Right lobe of liver (tissue), 4 donors: Measurements from ENCODE around the gene TFB2M.

ENCODE experiments used
- POLR2A ChIP-seq: fragments of 450-650 bp; IDR thresholded peaks from one replicate; pipeline ENCODE4 v1.6.1; 2017; ENCODE audit warnings: antibody characterized with exemption, mild to moderate bottlenecking
- TF ChIP-seq, protein P1 (sequence below), 4 donors: fragments of 200-600 bp in 3 of 4; fragments of 450-650 bp in 1 of 4; IDR thresholded peaks; one replicate each; pipeline versions ENCODE4 v1.5.1 to v1.8.0; 2016 to 2022; ENCODE audit warnings: antibody characterized with exemption in 4 of 4, mild to moderate bottlenecking in 2 of 4
- donor health status: DM: no; HTN: no; CAD: no.
- donor health status: DM: no; HTN: no; CAD: no.
- donor health status: DM: no; HTN: yes; CAD: no.

DNA sequence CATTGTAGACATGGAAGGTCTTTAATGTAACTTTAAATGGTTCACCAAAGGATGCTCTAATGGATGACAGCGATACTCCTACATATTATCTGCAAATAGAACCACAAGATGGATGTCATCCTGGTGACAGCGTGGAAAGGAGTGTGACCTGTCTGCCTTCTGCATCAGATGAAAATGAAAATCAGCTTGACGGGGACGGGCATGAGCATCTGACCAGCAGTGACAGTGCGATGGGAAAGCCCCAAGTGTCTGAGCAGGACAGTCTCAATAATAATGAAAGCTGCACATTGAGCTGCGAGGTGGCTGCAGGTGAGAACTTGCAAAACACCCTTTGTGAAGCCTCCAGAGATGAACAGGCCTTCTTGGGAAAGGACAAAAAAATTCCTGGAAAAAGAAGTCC, 25.4 kb upstream of the TFB2M start:
- TF ChIP-seq, protein P1, sequence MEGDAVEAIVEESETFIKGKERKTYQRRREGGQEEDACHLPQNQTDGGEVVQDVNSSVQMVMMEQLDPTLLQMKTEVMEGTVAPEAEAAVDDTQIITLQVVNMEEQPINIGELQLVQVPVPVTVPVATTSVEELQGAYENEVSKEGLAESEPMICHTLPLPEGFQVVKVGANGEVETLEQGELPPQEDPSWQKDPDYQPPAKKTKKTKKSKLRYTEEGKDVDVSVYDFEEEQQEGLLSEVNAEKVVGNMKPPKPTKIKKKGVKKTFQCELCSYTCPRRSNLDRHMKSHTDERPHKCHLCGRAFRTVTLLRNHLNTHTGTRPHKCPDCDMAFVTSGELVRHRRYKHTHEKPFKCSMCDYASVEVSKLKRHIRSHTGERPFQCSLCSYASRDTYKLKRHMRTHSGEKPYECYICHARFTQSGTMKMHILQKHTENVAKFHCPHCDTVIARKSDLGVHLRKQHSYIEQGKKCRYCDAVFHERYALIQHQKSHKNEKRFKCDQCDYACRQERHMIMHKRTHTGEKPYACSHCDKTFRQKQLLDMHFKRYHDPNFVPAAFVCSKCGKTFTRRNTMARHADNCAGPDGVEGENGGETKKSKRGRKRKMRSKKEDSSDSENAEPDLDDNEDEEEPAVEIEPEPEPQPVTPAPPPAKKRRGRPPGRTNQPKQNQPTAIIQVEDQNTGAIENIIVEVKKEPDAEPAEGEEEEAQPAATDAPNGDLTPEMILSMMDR (IDR thresholded peaks at IDR 0.05), result no peak
- TF ChIP-seq POLR2A, result no peak
